GM19455 (cell line): Measurements from ENCODE around the gene CALHM3.

ENCODE experiments used
- ATAC-seq: cut with Tn5 transposase; IDR thresholded peaks from one replicate; pipeline ENCODE4 v1.9.1; 2021; ENCODE audit not compliant: unreplicated experiment

CALHM3 gene

GRCh38 chr10:103451091-103451813, 27.8 kb downstream of the CALHM3 start:
- no peak for ATAC-seq

GRCh38 chr10:103450201-103450695, 28.8 kb downstream of the CALHM3 start:
- no peak for ATAC-seq

- no peak for ATAC-seq
These were observed 29.6 kb downstream of the CALHM3 start for GRCh38 chr10:103449208-103450144.

GRCh38 chr10:103448746-103449145, 30.3 kb downstream of the CALHM3 start:
- no peak for ATAC-seq

- ATAC-seq: no peak
These were observed 31.9 kb downstream of the CALHM3 start for GRCh38 chr10:103447187-103447586.

GRCh38 chr10:103445767-103446567, 33.1 kb downstream of the CALHM3 start:
- ATAC-seq: no peak

- no peak for ATAC-seq
These were observed 33.7 kb downstream of the CALHM3 start for GRCh38 chr10:103445366-103445765.

- ATAC-seq: no peak
These were observed 34.6 kb downstream of the CALHM3 start for GRCh38 chr10:103444478-103444877.

GRCh38 chr10:103443475-103444185, 35.4 kb downstream of the CALHM3 start:
- ATAC-seq: no peak

- no peak for ATAC-seq
These were observed 37.0 kb downstream of the CALHM3 start for GRCh38 chr10:103442031-103442461.

- ATAC-seq: no peak
These were observed 37.4 kb downstream of the CALHM3 start for GRCh38 chr10:103441611-103442010.

GRCh38 chr10:103441206-103441605, 37.8 kb downstream of the CALHM3 start:
- ATAC-seq: no peak

- no peak for ATAC-seq
These were observed 38.6 kb downstream of the CALHM3 start for GRCh38 chr10:103440416-103440815.

GRCh38 chr10:103439776-103440175, 39.3 kb downstream of the CALHM3 start:
- ATAC-seq: no peak

GRCh38 chr10:103433858-103434257, 45.2 kb downstream of the CALHM3 start:
- no peak for ATAC-seq

GRCh38 chr10:103431902-103432301, 47.1 kb downstream of the CALHM3 start:
- no peak for ATAC-seq

GRCh38 chr10:103429647-103430046, 49.4 kb downstream of the CALHM3 start:
- ATAC-seq: no peak

- ATAC-seq: no peak
These were observed 49.9 kb downstream of the CALHM3 start for GRCh38 chr10:103428989-103429643.

- ATAC-seq: no peak
These were observed 51.2 kb downstream of the CALHM3 start for GRCh38 chr10:103427866-103428265.

- ATAC-seq: no peak
These were observed 55.3 kb downstream of the CALHM3 start for GRCh38 chr10:103423748-103424147.
